Measurements from ENCODE around the gene ZCCHC2. TPM values are rescaled to one million over a fixed set of nuclear protein-coding genes. Genes with fewer than 3 reads are reported as not detected.
A peak's percentile ranks its signal among the peaks of the same experiment; 100 is the strongest.

Gene ZCCHC2
- total RNA-seq, 1 experiment from 2014 or later: 43.5 TPM

DNA sequence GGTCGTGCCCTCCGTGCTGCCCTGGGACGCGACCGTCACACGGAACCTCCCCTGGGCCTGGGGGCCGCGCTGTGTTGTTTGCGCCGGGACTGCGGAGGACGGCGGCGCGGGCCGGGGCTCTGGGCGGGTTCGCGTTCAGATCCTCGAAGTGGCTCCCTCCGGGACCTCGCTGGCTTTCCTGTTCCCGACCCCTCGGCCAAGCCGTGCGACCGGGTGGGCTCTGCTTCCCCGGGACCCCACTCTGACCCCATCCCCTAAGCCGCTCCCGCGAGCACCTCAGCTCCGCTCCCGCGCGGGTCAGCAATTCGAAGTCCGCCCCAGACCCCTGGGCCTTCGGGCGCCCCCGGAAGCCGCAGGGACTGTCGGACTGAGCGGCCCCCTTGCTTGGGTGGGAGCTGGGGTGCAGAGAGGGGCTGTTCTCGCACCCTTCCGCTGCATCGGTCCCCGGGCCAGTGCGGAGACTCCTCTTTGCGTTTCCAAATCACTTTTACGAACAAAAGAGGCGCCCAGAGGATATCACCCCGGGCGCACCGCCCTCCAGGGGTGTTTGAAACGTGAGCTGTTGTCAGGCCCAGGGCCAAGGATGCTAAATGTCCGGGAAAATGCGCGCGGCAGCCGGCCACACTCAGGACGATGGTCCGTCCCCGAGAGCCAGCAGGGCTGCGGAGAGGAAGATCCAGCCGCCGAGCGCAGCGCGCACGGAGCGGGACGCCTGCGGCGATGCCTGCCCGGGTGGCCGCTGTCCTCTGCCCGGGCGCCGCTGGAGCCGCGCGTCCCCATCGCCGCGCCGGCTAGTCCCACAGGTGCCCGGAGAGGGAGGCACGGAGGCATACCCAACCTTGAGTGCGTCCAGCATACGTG is 73.5 kb downstream of the ZCCHC2 start:
- peak; percentile 35 for DNase-seq

DNA sequence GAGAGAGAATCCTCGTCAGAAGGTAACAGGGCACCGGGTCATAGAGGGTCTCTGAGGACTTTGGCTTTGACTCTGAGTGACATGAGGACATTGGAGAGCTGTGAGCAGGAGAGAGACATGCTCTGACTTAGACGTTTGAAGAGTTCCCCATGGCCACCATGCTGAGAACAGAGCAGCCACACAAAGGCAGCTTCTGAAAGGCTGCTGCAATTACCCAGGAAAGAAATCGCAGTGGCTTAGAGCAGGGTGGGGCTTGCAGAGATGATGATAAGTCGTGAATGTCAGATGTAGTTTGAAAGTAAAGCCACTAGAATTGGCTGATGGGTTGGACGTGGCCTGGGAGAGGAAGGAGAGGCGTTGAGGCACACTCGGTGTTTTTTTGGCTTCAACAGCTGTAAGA is 79.0 kb downstream of the ZCCHC2 start:
- CTCF ChIA-PET: no interaction called here
- Mint-ChIP-seq H3K4me3 (ENCODE audit: low read depth, unreplicated experiment) (no peak overlapping the region), H3K27me3 (ENCODE audit: unreplicated experiment) (peaks cover 80% of the 10 kb centered on the region), H3K27ac (ENCODE audit: unreplicated experiment) (no peak overlapping the region), H3K36me3 (ENCODE audit: insufficient read depth, unreplicated experiment) (no peaks in the 10 kb centered on the region), H3K4me1 (ENCODE audit: low read depth, unreplicated experiment) (no peaks in the 10 kb centered on the region), H3K9me3 (ENCODE audit: low read depth, unreplicated experiment) (no peaks in the 10 kb centered on the region)
- intact Hi-C loops (cut with micrococcal nuclease; ENCODE audit: unreplicated experiment): no loop called here
- TF ChIP-seq, protein P1, sequence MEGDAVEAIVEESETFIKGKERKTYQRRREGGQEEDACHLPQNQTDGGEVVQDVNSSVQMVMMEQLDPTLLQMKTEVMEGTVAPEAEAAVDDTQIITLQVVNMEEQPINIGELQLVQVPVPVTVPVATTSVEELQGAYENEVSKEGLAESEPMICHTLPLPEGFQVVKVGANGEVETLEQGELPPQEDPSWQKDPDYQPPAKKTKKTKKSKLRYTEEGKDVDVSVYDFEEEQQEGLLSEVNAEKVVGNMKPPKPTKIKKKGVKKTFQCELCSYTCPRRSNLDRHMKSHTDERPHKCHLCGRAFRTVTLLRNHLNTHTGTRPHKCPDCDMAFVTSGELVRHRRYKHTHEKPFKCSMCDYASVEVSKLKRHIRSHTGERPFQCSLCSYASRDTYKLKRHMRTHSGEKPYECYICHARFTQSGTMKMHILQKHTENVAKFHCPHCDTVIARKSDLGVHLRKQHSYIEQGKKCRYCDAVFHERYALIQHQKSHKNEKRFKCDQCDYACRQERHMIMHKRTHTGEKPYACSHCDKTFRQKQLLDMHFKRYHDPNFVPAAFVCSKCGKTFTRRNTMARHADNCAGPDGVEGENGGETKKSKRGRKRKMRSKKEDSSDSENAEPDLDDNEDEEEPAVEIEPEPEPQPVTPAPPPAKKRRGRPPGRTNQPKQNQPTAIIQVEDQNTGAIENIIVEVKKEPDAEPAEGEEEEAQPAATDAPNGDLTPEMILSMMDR (IDR thresholded peaks at IDR 0.05; ENCODE audit: unreplicated experiment): no peak
- no peak for DNase-seq
- BruUV-seq (replicated peaks): no TSS peak

More for the DNA sequence above, 73.5 kb downstream of the ZCCHC2 start:
- Mint-ChIP-seq H3K27me3 (ENCODE audit: unreplicated experiment) (peaks cover 56% of the 10 kb centered on the region), H3K27ac (ENCODE audit: unreplicated experiment) (no peak overlapping the region), H3K9me3 (ENCODE audit: low read depth, unreplicated experiment) (no peaks in the 10 kb centered on the region), H3K4me1 (ENCODE audit: low read depth, unreplicated experiment) (no peaks in the 10 kb centered on the region), H3K36me3 (ENCODE audit: insufficient read depth, unreplicated experiment) (peaks cover 7% of the 10 kb centered on the region), H3K4me3 (ENCODE audit: low read depth, unreplicated experiment) (peak overlapping the region; percentile 65)
- no TSS peak for BruUV-seq (replicated peaks)
- CTCF ChIA-PET: no interaction called here
- TF ChIP-seq, protein P1 (IDR thresholded peaks at IDR 0.05; ENCODE audit: unreplicated experiment): no peak
- intact Hi-C loops (cut with micrococcal nuclease; ENCODE audit: unreplicated experiment): no loop called here

DNA sequence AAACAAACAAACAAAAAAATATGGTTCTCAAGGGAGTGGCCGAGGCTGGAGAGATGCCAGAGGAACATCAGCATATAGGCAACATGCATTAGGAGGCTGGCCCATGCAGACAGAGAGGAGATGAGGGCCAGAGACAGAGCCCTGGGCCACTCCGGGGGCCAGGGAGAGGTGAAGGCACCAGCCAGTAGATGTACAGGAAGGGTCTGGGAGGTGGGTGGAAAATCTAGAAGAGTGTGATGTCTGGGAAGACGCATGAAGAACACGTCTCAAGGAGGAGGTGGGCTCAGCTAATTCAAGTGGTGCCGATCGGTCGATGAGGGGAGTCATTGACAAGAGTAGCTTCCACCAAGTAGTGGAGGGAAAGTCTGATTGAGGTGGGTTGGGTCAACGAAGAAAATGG is 79.9 kb downstream of the ZCCHC2 start:
- no TSS peak for BruUV-seq (replicated peaks)

DNA sequence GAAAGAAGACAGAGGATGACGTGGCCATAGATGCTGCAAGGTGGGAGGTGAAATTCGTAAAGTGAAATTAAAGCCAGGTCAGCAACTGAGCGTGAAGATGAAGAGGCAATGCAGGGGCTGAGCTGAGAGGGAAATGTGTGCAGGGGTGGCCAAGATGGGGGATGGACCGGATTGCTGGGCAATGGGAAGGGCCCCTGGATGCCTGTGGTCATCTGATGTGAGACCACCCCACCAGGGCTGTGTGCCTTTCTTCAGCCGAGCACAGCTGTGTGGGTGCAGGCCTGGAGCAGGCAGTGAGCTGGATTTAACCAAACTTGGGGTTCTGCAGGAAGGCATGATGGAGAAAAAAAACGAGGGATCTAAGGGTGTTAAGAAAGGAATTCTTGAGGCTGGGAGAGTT is 80.4 kb downstream of the ZCCHC2 start:
- intact Hi-C loops (cut with micrococcal nuclease; ENCODE audit: unreplicated experiment): no loop called here
- CTCF ChIA-PET: no interaction called here
- TF ChIP-seq, protein P1 (IDR thresholded peaks at IDR 0.05; ENCODE audit: unreplicated experiment): no peak
- Mint-ChIP-seq H3K4me1 (ENCODE audit: low read depth, unreplicated experiment) (no peaks in the 10 kb centered on the region), H3K27me3 (ENCODE audit: unreplicated experiment) (peaks cover 66% of the 10 kb centered on the region), H3K4me3 (ENCODE audit: low read depth, unreplicated experiment) (no peak overlapping the region), H3K27ac (ENCODE audit: unreplicated experiment) (no peak overlapping the region), H3K9me3 (ENCODE audit: low read depth, unreplicated experiment) (peaks cover 2% of the 10 kb centered on the region), H3K36me3 (ENCODE audit: insufficient read depth, unreplicated experiment) (no peaks in the 10 kb centered on the region)
- no peak for DNase-seq
- BruUV-seq (replicated peaks): no TSS peak

More for the DNA sequence above, 79.9 kb downstream of the ZCCHC2 start:
- no peaks in the 10 kb centered on the region for H3K36me3 Mint-ChIP-seq (ENCODE audit: insufficient read depth, unreplicated experiment)
- H3K9me3 Mint-ChIP-seq (ENCODE audit: low read depth, unreplicated experiment): peaks cover 2% of the 10 kb centered on the region
- no peaks in the 10 kb centered on the region for H3K4me1 Mint-ChIP-seq (ENCODE audit: low read depth, unreplicated experiment)
- TF ChIP-seq, protein P1 (IDR thresholded peaks at IDR 0.05; ENCODE audit: unreplicated experiment): no peak
- no peak overlapping the region for H3K4me3 Mint-ChIP-seq (ENCODE audit: low read depth, unreplicated experiment)
- peaks cover 71% of the 10 kb centered on the region for H3K27me3 Mint-ChIP-seq (ENCODE audit: unreplicated experiment)
- no peak for DNase-seq
- CTCF ChIA-PET: no interaction called here
- intact Hi-C loops (cut with micrococcal nuclease; ENCODE audit: unreplicated experiment): no loop called here
- no peak overlapping the region for H3K27ac Mint-ChIP-seq (ENCODE audit: unreplicated experiment)
